GM19455 (cell line): ENCODE data around the gene WDR46.

Source experiments
- ATAC-seq: cut with Tn5 transposase; IDR thresholded peaks from one replicate; pipeline ENCODE4 v1.9.1; 2021; ENCODE audit not compliant: unreplicated experiment

The WDR46 gene, protein sequence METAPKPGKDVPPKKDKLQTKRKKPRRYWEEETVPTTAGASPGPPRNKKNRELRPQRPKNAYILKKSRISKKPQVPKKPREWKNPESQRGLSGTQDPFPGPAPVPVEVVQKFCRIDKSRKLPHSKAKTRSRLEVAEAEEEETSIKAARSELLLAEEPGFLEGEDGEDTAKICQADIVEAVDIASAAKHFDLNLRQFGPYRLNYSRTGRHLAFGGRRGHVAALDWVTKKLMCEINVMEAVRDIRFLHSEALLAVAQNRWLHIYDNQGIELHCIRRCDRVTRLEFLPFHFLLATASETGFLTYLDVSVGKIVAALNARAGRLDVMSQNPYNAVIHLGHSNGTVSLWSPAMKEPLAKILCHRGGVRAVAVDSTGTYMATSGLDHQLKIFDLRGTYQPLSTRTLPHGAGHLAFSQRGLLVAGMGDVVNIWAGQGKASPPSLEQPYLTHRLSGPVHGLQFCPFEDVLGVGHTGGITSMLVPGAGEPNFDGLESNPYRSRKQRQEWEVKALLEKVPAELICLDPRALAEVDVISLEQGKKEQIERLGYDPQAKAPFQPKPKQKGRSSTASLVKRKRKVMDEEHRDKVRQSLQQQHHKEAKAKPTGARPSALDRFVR

GRCh38 chr6:33288921-33289783, at the start of gene WDR46, which contains the start of gene PFDN6:
Gene WDR46, minus strand, starts transcription at chr6:33289239. Its CDS starts 69 bp downstream, at chr6:33289170.
Gene PFDN6, plus strand, starts transcription at chr6:33289601. Its CDS starts 256 bp downstream, at chr6:33289857.
- peak; percentile 79 for ATAC-seq

DNA sequence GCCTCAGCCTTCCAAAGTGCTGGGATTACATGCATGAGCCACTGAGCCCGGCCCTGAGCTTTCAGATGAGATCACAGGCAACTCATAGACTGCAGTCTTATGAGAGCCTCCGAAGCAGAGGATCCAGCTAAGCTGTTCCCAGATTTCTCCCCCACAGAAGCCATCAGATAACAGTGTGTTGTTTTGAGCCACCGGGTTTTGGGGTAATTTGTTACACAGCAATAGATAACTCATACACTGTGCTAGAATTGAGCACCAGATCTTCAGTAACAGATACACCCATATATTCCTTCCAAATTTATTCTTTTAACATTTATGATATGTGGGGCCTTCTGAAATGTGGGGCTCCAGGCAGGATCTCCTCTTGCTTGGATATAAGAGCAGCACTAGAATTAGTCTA, 47.5 kb upstream of the WDR46 start:
- ATAC-seq: no peak

GRCh38 chr6:33335916-33336315, 46.9 kb upstream of the WDR46 start:
- no peak for ATAC-seq

DNA sequence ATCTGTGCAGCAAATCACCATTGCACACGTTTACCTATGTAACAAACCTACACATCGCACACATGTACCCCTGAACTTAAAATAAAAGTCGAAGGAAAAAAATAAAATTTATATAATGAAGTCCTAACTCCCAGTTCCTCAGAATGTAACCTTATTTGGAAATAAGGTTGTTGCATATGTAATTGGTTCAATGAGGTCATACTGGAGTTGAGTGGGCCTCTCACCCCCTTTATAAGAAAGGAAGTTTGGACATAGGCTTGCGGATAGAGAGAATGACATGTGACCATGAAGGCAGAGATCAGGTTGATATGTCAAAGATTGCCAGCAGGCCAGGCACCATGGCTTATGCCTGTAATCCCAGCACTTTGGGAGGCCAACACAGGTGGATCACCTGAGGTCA, 44.6 kb upstream of the WDR46 start:
- ATAC-seq: no peak

- ATAC-seq: no peak
Observed at GRCh38 chr6:33330736-33331135, 41.7 kb upstream of the WDR46 start.

DNA sequence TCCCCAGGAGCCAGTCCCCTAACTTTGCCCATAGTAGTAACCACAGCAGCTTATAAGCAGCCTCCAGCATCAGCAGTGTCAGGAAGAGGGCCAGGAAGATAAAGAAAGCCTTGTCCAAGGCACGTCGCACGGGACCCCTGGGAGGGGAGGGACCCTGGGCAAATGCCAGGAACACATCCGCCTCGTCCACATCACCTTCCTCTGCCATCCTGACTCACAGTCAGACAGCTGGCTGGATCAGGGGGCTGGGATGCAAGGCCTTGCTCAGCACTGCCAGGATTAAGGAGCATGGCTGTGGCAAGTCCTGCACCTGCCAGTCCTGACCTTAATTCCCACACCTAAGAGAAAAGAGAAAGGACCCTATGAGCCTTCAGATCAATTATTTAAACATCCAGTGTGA, 40.0 kb upstream of the WDR46 start:
- ATAC-seq: no peak

DNA sequence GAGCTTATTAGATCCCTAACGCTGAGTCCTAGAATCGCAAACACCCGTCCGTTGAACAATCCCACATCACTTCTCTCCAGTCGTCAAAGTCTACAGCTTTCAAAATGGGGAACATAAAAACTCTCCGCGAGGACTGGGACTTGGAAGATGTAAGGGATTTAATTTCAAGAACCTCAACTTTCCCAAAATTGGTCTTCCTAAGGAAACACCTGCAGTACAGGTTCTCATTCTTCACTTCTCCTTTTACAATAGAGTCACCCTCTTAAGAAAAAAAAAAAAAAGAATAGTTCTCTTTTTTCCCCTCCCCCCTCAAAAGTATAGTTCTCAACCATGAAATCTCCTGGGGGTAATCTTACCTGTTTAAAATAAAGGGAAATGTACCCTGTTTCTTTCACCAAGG, 35.1 kb upstream of the WDR46 start:
- no peak for ATAC-seq

GRCh38 chr6:33323623-33323948, 34.5 kb upstream of the WDR46 start:
- no peak for ATAC-seq

- ATAC-seq: no peak
Observed at GRCh38 chr6:33321227-33321626, 32.2 kb upstream of the WDR46 start.

DNA sequence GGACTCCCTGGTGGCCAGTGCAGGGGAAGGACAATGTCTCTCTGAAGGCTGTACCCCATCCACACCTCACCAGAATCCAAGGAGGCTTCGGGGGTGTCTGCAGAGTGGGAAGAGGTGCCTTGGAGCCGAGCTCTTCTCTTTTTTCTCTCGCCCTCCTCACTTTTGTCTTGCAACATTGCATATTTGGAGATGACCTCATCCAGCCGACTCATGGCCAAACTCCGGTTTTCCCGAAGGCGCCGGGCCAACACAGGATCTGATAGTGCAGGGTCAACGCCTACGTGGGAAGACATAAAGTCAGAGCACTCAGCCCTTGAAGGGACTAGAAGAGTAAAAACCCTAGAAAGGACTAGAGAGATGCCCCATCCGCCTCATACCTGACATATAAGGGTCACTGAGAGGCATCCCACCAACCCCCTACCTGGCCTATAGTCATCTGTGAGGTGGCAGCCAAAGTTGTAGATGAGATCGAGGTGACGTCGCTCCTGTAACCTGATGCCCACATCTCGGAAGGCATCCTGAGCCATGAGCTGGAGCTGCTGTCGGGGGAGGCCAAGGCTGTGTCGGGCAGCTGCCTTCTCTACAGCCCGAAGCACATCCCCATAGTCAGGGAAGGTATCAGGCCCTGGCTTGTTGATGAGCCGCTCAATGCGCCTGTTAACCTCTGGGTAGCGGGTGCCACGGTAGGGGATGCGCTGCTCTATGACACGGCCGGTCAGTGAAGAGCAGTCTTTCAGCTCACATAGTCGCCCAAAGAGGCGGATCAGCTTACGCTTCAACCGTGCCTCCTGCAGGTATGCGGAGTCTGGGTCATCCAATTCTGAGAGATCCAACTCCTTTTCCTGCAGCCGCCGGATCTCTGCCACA, 31.5 kb upstream of the WDR46 start:
- ATAC-seq: no peak

DNA sequence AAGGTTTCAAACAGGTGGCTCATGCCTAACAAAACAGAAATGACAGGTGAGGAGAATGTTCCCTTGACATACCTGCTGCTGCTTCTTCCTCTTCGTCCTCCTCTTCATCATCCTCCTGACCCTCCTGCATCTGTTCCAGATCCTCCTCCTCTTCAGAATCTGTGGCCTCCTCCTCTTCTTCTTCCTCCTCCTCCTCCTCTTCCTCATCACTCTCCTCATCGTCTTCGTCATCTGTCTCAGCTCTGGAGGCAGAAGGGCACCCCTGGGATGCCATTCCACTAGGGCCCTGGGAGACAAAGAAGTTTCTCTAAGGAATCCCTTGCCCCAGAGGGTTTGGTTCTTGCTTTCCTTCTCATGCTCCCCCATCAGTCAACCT, 30.9 kb upstream of the WDR46 start:
- no peak for ATAC-seq

GRCh38 chr6:33318426-33319073, 29.5 kb upstream of the WDR46 start:
- ATAC-seq: no peak

DNA sequence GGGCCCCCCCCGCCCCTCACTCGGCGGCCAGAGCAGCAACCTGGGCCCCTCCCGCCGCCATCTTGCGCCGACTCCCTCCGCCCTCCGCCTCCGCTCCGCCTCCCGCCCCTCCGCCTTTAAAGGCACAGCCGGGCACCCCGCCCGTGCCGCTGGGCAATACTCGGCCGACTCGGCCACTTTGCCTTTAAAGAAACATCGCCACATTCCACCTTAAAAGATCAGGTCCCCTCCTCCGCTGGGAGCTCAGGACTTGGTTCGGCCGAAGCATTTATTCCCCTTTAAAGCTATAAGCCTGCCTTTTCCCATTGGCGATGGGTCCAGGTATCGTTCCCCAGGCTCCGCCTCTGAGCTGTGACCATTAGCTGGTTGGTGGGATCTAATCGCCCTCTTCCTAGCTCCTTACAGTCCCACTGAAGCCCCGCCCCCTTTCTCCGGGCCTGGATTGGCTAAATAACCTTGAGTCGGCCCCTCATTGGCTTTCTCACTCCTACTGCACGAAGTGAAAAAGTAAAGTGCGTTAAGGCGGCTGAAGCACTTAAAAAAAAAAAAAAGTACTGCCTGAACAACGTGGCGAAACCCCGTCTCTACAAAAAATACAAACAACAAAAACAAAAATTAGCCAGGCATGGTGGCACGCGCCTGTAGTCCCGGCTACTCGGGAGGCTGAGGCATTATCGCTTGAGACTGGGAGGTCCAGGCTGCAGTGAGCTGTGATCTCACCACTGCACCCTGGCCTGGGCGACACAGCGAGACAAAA, 28.8 kb upstream of the WDR46 start, which contains the start of gene ZBTB22:
Gene ZBTB22 (minus strand): TSS at position 76 of the 757 bp plus-strand sequence. CDS start 828 bp downstream, outside the sequence.
- ATAC-seq: peak; percentile 55

GRCh38 chr6:33317419-33317668, 28.3 kb upstream of the WDR46 start:
- no peak for ATAC-seq

GRCh38 chr6:33316603-33317418, 27.8 kb upstream of the WDR46 start:
- no peak for ATAC-seq

DNA sequence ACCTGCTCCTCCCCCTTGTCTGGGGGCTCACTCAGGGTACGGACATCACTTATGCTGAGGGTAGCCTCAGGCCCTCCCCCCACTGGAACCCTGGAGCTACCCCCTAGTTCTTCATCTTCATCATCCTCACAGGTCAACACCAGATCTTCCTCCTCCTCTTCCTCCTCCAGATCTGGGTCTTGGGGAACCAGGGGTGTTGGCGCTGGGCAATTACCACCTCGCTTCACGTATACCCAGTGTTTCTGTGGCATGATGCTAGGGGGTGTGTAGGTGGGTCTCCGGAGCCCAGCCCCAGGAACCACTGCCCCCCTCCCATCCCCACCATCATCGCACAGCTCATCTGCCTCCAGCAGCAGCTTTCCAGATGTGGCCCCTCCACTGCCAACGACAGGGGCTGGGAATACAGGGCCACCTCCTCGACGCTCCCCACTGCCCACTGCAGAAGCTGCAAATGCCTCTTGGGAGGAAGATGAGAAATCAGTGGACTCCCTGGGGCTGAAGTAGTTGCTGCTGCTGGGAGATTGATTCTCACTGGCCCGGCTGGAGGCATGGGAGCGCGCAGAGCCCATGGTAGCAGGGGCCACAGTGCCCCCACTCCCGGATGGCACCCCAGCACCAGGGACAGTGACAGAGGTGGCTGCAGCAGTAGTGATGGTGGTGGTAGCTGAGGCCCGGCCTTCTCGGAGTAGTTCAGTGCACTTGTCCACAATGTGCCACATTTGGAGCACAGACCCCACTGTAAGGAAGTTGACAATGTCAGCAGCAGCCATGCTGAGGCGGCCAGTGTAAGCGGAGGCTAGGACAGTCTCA, 27.0 kb upstream of the WDR46 start:
- ATAC-seq: no peak

GRCh38 chr6:33314943-33315792, 26.1 kb upstream of the WDR46 start:
- ATAC-seq: no peak
